ENCODE results near the gene MAP4K3.

Gene MAP4K3

GRCh38 chr2:39203382-39203781 lies 233.7 kb downstream of the MAP4K3 start:
- TF ChIP-seq MYC (IDR thresholded peaks at IDR 0.05; ENCODE audit: low read depth, low read length) (no peak), MAX (IDR thresholded peaks at IDR 0.05; ENCODE audit: low read depth, low read length) (no peak), CTCF (IDR thresholded peaks at IDR 0.05; ENCODE audit: low read depth, low read length) (no peak), POLR2A (IDR thresholded peaks at IDR 0.05; ENCODE audit: extremely low read depth, insufficient read length) (no peak)
- DNase-seq (ENCODE audit: low read depth), result no peak
- no peak overlapping the region for H3K4me3 ChIP-seq (ENCODE audit: low read depth, low read length)

- DNase-seq (ENCODE audit: low read depth), result peak; percentile 12
- H3K4me3 ChIP-seq (ENCODE audit: low read depth, low read length), result no peak overlapping the region
- TF ChIP-seq POLR2A (IDR thresholded peaks at IDR 0.05; ENCODE audit: extremely low read depth, insufficient read length) (no peak), CTCF (IDR thresholded peaks at IDR 0.05; ENCODE audit: low read depth, low read length) (no peak), MYC (IDR thresholded peaks at IDR 0.05; ENCODE audit: low read depth, low read length) (no peak), MAX (IDR thresholded peaks at IDR 0.05; ENCODE audit: low read depth, low read length) (no peak)
Observed at GRCh38 chr2:39202639-39203369, 234.3 kb downstream of the MAP4K3 start.
